Uterus (tissue), 2 donors: ENCODE results near the gene LIG1.

Experiments used
- POLR2A ChIP-seq, 2 donors: fragments of 450-650 bp; IDR thresholded peaks; one replicate each; pipeline ENCODE4 v1.6.1; 2016; ENCODE audit warnings: antibody characterized with exemption in 2 of 2, mild to moderate bottlenecking in 1 of 2, moderate library complexity in 1 of 2
- TF ChIP-seq, protein P1 (sequence below), 4 experiments: fragments of 200-600 bp in 2 of 4; fragments of 450-650 bp in 2 of 4; sonication (generic) in 2 of 4; IDR thresholded peaks; one replicate each; pipeline ENCODE4 v1.5.1; 2016 to 2019; ENCODE audit warnings: antibody characterized with exemption in 4 of 4, mild to moderate bottlenecking in 2 of 4, moderate library complexity in 1 of 4

DNA sequence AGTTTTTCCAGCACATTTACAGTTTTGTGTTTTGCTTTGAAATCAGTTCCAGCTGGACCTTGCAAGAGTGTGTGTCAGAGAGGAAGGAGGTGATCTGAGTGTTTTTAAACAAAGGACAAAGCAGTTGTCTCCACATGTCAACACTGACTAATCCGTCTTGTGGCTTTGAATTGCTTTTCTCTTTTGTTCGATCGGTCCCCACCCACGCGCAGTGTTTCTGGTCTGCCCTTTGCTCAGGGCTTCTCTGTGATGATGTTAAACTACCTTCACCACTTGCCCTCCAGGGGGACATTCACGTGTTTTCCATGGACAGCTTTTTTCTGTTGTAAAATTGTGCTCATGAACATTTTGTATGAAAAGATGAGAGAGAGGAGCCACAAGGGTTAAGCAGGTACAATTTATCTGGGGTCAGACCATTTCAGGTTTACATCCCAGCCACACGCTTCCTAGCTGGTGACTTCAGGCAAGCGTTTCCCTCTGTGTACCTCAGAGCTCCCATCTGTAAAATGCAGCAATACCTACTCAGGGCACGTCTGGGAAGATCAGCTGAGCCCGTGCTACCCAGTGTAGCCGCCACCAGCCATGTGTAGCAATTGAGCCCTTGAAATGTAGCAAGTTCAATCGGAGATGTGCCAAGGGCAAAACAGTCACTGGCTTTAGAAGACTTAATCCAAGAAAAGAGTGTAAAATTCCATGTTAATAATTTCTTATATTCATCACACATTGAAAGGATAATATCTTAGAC lies 46.1 kb downstream of the LIG1 start:
- TF ChIP-seq, protein P1, sequence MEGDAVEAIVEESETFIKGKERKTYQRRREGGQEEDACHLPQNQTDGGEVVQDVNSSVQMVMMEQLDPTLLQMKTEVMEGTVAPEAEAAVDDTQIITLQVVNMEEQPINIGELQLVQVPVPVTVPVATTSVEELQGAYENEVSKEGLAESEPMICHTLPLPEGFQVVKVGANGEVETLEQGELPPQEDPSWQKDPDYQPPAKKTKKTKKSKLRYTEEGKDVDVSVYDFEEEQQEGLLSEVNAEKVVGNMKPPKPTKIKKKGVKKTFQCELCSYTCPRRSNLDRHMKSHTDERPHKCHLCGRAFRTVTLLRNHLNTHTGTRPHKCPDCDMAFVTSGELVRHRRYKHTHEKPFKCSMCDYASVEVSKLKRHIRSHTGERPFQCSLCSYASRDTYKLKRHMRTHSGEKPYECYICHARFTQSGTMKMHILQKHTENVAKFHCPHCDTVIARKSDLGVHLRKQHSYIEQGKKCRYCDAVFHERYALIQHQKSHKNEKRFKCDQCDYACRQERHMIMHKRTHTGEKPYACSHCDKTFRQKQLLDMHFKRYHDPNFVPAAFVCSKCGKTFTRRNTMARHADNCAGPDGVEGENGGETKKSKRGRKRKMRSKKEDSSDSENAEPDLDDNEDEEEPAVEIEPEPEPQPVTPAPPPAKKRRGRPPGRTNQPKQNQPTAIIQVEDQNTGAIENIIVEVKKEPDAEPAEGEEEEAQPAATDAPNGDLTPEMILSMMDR (IDR thresholded peaks at IDR 0.05): no peak
- TF ChIP-seq POLR2A (IDR thresholded peaks at IDR 0.05): no peak
